Stimulated activated CD4-positive, alpha-beta T cell treated with anti-CD3 and anti-CD28 coated beads, Interleukin-1b, Interleukin-23, amount 100 ng/mL, for 4 hours (primary cell): ENCODE results near the gene ATP1A1.

Experiments
- DNase-seq, 2 donors: peaks; one replicate each; pipeline ENCODE4 v3.0.0-alpha.2; 2020; ENCODE audit warnings: low read depth in 2 of 2

Gene ATP1A1

GRCh38 chr1:116439701-116440100 is 66.7 kb downstream of the ATP1A1 start:
- DNase-seq, result no peak

GRCh38 chr1:116440731-116441130 is 67.7 kb downstream of the ATP1A1 start:
- DNase-seq, result no peak

GRCh38 chr1:116445534-116445933 is 72.5 kb downstream of the ATP1A1 start:
- no peak for DNase-seq

GRCh38 chr1:116446686-116447085 is 73.6 kb downstream of the ATP1A1 start:
- no peak for DNase-seq

GRCh38 chr1:116448785-116449385 is 75.8 kb downstream of the ATP1A1 start:
- no peak for DNase-seq

DNA sequence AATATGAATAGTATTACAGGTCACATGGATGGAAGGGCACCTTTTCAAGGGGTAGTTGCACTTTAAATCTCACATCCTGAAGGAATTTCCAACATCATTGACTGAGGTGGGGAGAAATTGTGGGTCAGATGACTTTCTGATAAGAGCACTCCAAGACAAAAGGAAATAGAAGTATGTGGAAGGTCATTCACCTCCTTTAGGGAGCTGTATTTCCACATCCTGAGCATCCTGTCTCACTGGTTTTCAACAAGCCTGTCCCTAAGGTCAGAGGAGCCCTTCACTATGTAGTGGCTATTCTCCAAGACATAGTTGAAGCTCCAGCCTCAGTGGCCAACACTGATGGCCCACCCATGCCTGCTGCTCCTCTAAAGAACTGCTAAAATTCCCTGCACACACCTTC is 76.5 kb downstream of the ATP1A1 start:
- DNase-seq, result no peak

- no peak for DNase-seq
Observed at GRCh38 chr1:116451702-116452101, 78.7 kb downstream of the ATP1A1 start.

- no peak for DNase-seq
Observed at GRCh38 chr1:116453481-116453880, 80.4 kb downstream of the ATP1A1 start.

GRCh38 chr1:116453906-116454305 is 80.9 kb downstream of the ATP1A1 start:
- no peak for DNase-seq
